Transverse colon (tissue), 3 donors: ENCODE measurements around the gene TTC23L.

Experiments used
- EP300 ChIP-seq: sonication (generic); formaldehyde crosslinking; IDR thresholded peaks from one replicate; pipeline ENCODE4 v1.6.1; 2017; ENCODE audit warnings: antibody characterized with exemption, low read depth
- TF ChIP-seq, protein P1 (sequence below), 5 experiments: fragments of 200-600 bp in 3 of 5; fragments of 450-650 bp in 2 of 5; sonication (generic) in 3 of 5; IDR thresholded peaks; 1 replicate in 2 of 5; 2 replicates in 3 of 5; pipeline ENCODE4 v1.5.1; 2016 to 2017; ENCODE audit warnings: antibody characterized with exemption in 5 of 5, inconsistent platforms in 3 of 5, mild to moderate bottlenecking in 2 of 5, moderate library complexity in 1 of 5

DNA sequence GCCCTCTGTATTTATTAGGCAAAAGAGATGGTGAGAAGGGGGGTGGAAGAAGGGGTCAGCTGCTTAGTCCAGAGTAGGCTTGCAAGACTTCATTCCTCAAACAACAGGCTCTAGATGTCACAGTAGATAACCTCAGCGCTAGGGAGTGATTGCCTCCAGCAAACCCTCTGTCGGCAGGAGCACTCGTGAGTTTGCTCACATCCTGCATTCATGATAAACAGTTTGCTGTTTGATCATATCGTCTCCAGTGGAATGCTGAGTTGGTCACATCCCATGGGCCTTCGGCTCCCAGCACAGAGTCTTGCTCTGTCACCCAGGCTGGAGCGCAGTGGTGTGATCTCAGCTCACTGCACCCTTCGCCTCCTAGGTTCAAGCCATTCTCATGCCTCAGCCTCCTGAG is 3.6 kb downstream of the TTC23L start:
- TF ChIP-seq EP300, result no peak
- TF ChIP-seq, protein P1, sequence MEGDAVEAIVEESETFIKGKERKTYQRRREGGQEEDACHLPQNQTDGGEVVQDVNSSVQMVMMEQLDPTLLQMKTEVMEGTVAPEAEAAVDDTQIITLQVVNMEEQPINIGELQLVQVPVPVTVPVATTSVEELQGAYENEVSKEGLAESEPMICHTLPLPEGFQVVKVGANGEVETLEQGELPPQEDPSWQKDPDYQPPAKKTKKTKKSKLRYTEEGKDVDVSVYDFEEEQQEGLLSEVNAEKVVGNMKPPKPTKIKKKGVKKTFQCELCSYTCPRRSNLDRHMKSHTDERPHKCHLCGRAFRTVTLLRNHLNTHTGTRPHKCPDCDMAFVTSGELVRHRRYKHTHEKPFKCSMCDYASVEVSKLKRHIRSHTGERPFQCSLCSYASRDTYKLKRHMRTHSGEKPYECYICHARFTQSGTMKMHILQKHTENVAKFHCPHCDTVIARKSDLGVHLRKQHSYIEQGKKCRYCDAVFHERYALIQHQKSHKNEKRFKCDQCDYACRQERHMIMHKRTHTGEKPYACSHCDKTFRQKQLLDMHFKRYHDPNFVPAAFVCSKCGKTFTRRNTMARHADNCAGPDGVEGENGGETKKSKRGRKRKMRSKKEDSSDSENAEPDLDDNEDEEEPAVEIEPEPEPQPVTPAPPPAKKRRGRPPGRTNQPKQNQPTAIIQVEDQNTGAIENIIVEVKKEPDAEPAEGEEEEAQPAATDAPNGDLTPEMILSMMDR (IDR thresholded peaks at IDR 0.05), result no peak
